ENCODE data around the gene TOGARAM2.

TOGARAM2 gene

GRCh38 chr2:28993206-28993960 lies 12.3 kb downstream of the TOGARAM2 start:
- H3K9ac ChIP-seq (ENCODE audit: low read length): no peak overlapping the region
- no peaks in the 10 kb centered on the region for H3K36me3 ChIP-seq (ENCODE audit: control insufficient read depth, low read depth, low read length)
- no peak overlapping the region for H3K27ac ChIP-seq (ENCODE audit: low read length)
- H3K9me3 ChIP-seq (ENCODE audit: control insufficient read depth, low read depth, low read length): no peaks in the 10 kb centered on the region
- no peak overlapping the region for H3K4me3 ChIP-seq (ENCODE audit: low read length)
- H3K4me1 ChIP-seq (ENCODE audit: control insufficient read depth, low read depth, low read length): no peaks in the 10 kb centered on the region
- H3K27me3 ChIP-seq (ENCODE audit: control insufficient read depth, insufficient read depth, low read length): no peaks in the 10 kb centered on the region

GRCh38 chr2:28994074-28994473 lies 13.0 kb downstream of the TOGARAM2 start:
- Histone ChIP-seq H3K36me3 (ENCODE audit: control insufficient read depth, low read depth, low read length) (no peaks in the 10 kb centered on the region), H3K9me3 (ENCODE audit: control insufficient read depth, low read depth, low read length) (no peaks in the 10 kb centered on the region), H3K27me3 (ENCODE audit: control insufficient read depth, insufficient read depth, low read length) (no peaks in the 10 kb centered on the region), H3K4me1 (ENCODE audit: control insufficient read depth, low read depth, low read length) (no peaks in the 10 kb centered on the region), H3K4me3 (ENCODE audit: low read length) (no peak overlapping the region), H3K27ac (ENCODE audit: low read length) (no peak overlapping the region), H3K9ac (ENCODE audit: low read length) (no peak overlapping the region)

- no peak overlapping the region for H3K9ac ChIP-seq (ENCODE audit: low read length)
- H3K36me3 ChIP-seq (ENCODE audit: control insufficient read depth, low read depth, low read length): no peaks in the 10 kb centered on the region
- no peaks in the 10 kb centered on the region for H3K4me1 ChIP-seq (ENCODE audit: control insufficient read depth, low read depth, low read length)
- no peaks in the 10 kb centered on the region for H3K9me3 ChIP-seq (ENCODE audit: control insufficient read depth, low read depth, low read length)
- H3K4me3 ChIP-seq (ENCODE audit: low read length): no peak overlapping the region
- H3K27ac ChIP-seq (ENCODE audit: low read length): no peak overlapping the region
- H3K27me3 ChIP-seq (ENCODE audit: control insufficient read depth, insufficient read depth, low read length): no peaks in the 10 kb centered on the region
These were observed 13.6 kb downstream of the TOGARAM2 start for GRCh38 chr2:28994679-28995078.

- Histone ChIP-seq H3K4me3 (ENCODE audit: low read length) (no peak overlapping the region), H3K36me3 (ENCODE audit: control insufficient read depth, low read depth, low read length) (no peaks in the 10 kb centered on the region), H3K27ac (ENCODE audit: low read length) (no peak overlapping the region), H3K9ac (ENCODE audit: low read length) (no peak overlapping the region), H3K4me1 (ENCODE audit: control insufficient read depth, low read depth, low read length) (no peaks in the 10 kb centered on the region), H3K9me3 (ENCODE audit: control insufficient read depth, low read depth, low read length) (no peaks in the 10 kb centered on the region), H3K27me3 (ENCODE audit: control insufficient read depth, insufficient read depth, low read length) (no peaks in the 10 kb centered on the region)
These were observed 15.0 kb downstream of the TOGARAM2 start for GRCh38 chr2:28995765-28996750.

GRCh38 chr2:28997237-28997846 lies 16.2 kb downstream of the TOGARAM2 start:
- no peaks in the 10 kb centered on the region for H3K4me1 ChIP-seq (ENCODE audit: control insufficient read depth, low read depth, low read length)
- H3K36me3 ChIP-seq (ENCODE audit: control insufficient read depth, low read depth, low read length): no peaks in the 10 kb centered on the region
- H3K4me3 ChIP-seq (ENCODE audit: low read length): no peak overlapping the region

GRCh38 chr2:28997847-28998735 lies 17.0 kb downstream of the TOGARAM2 start:
- Histone ChIP-seq H3K4me3 (ENCODE audit: low read length) (no peak overlapping the region), H3K9me3 (ENCODE audit: control insufficient read depth, low read depth, low read length) (no peaks in the 10 kb centered on the region), H3K27ac (ENCODE audit: low read length) (no peak overlapping the region), H3K9ac (ENCODE audit: low read length) (no peak overlapping the region), H3K4me1 (ENCODE audit: control insufficient read depth, low read depth, low read length) (no peaks in the 10 kb centered on the region), H3K36me3 (ENCODE audit: control insufficient read depth, low read depth, low read length) (no peaks in the 10 kb centered on the region), H3K27me3 (ENCODE audit: control insufficient read depth, insufficient read depth, low read length) (no peaks in the 10 kb centered on the region)

More at GRCh38 chr2:28997237-28997846, 16.2 kb downstream of the TOGARAM2 start:
- Histone ChIP-seq H3K9ac (ENCODE audit: low read length) (no peak overlapping the region), H3K27me3 (ENCODE audit: control insufficient read depth, insufficient read depth, low read length) (no peaks in the 10 kb centered on the region), H3K27ac (ENCODE audit: low read length) (no peak overlapping the region), H3K9me3 (ENCODE audit: control insufficient read depth, low read depth, low read length) (no peaks in the 10 kb centered on the region)

GRCh38 chr2:29000481-29000880 lies 19.4 kb downstream of the TOGARAM2 start:
- Histone ChIP-seq H3K27ac (ENCODE audit: low read length) (no peak overlapping the region), H3K4me3 (ENCODE audit: low read length) (no peak overlapping the region), H3K4me1 (ENCODE audit: control insufficient read depth, low read depth, low read length) (no peaks in the 10 kb centered on the region), H3K9ac (ENCODE audit: low read length) (no peak overlapping the region), H3K27me3 (ENCODE audit: control insufficient read depth, insufficient read depth, low read length) (no peaks in the 10 kb centered on the region), H3K9me3 (ENCODE audit: control insufficient read depth, low read depth, low read length) (no peaks in the 10 kb centered on the region), H3K36me3 (ENCODE audit: control insufficient read depth, low read depth, low read length) (no peaks in the 10 kb centered on the region)

GRCh38 chr2:29000956-29001355 lies 19.9 kb downstream of the TOGARAM2 start:
- Histone ChIP-seq H3K4me3 (ENCODE audit: low read length) (no peak overlapping the region), H3K36me3 (ENCODE audit: control insufficient read depth, low read depth, low read length) (no peaks in the 10 kb centered on the region), H3K4me1 (ENCODE audit: control insufficient read depth, low read depth, low read length) (no peaks in the 10 kb centered on the region), H3K27ac (ENCODE audit: low read length) (no peak overlapping the region), H3K27me3 (ENCODE audit: control insufficient read depth, insufficient read depth, low read length) (no peaks in the 10 kb centered on the region), H3K9ac (ENCODE audit: low read length) (no peak overlapping the region), H3K9me3 (ENCODE audit: control insufficient read depth, low read depth, low read length) (no peaks in the 10 kb centered on the region)

GRCh38 chr2:29001806-29002205 lies 20.7 kb downstream of the TOGARAM2 start:
- H3K36me3 ChIP-seq (ENCODE audit: control insufficient read depth, low read depth, low read length): no peaks in the 10 kb centered on the region
- H3K9ac ChIP-seq (ENCODE audit: low read length): no peak overlapping the region
- H3K27me3 ChIP-seq (ENCODE audit: control insufficient read depth, insufficient read depth, low read length): no peaks in the 10 kb centered on the region
- H3K9me3 ChIP-seq (ENCODE audit: control insufficient read depth, low read depth, low read length): no peaks in the 10 kb centered on the region
- no peaks in the 10 kb centered on the region for H3K4me1 ChIP-seq (ENCODE audit: control insufficient read depth, low read depth, low read length)
- H3K27ac ChIP-seq (ENCODE audit: low read length): no peak overlapping the region
- H3K4me3 ChIP-seq (ENCODE audit: low read length): no peak overlapping the region

- H3K27me3 ChIP-seq (ENCODE audit: control insufficient read depth, insufficient read depth, low read length): no peaks in the 10 kb centered on the region
- no peak overlapping the region for H3K27ac ChIP-seq (ENCODE audit: low read length)
- H3K4me1 ChIP-seq (ENCODE audit: control insufficient read depth, low read depth, low read length): no peaks in the 10 kb centered on the region
- no peak overlapping the region for H3K9ac ChIP-seq (ENCODE audit: low read length)
- no peaks in the 10 kb centered on the region for H3K36me3 ChIP-seq (ENCODE audit: control insufficient read depth, low read depth, low read length)
- no peak overlapping the region for H3K4me3 ChIP-seq (ENCODE audit: low read length)
- H3K9me3 ChIP-seq (ENCODE audit: control insufficient read depth, low read depth, low read length): no peaks in the 10 kb centered on the region
These were observed 23.7 kb downstream of the TOGARAM2 start for GRCh38 chr2:29004755-29005154.

- Histone ChIP-seq H3K9ac (ENCODE audit: low read length) (no peak overlapping the region), H3K4me3 (ENCODE audit: low read length) (no peak overlapping the region), H3K27me3 (ENCODE audit: control insufficient read depth, insufficient read depth, low read length) (no peaks in the 10 kb centered on the region), H3K4me1 (ENCODE audit: control insufficient read depth, low read depth, low read length) (no peaks in the 10 kb centered on the region), H3K36me3 (ENCODE audit: control insufficient read depth, low read depth, low read length) (no peaks in the 10 kb centered on the region), H3K9me3 (ENCODE audit: control insufficient read depth, low read depth, low read length) (no peaks in the 10 kb centered on the region), H3K27ac (ENCODE audit: low read length) (no peak overlapping the region)
These were observed 24.2 kb downstream of the TOGARAM2 start for GRCh38 chr2:29005331-29005730.
